Hypothalamus (tissue), 51 donors: ENCODE measurements around the gene S100A3.
"Not testable (repeated sequence)": the region's sequence is repeated elsewhere in the genome, so short reads cannot be mapped to it uniquely, and the experiment has no call there.

ENCODE experiments used
- DNase-seq, 51 donors: peaks; one replicate each; lab custom pipeline; 2025; lab: John Stamatoyannopoulos, UW

The S100A3 gene

GRCh38 chr1:153536012-153536670 is 12.9 kb downstream of the S100A3 start:
- DNase-seq: peak in 44 of 51 donors; percentile 21 to 76 (median 54)

GRCh38 chr1:153535242-153536011 is 13.6 kb downstream of the S100A3 start, which contains the start of gene S100A6:
S100A6 (minus strand) TSS chr1:153535991; CDS start chr1:153535339, 652 bp downstream.
- peak in 26 of 51 donors; percentile 10 to 66 (median 32) for DNase-seq

DNA sequence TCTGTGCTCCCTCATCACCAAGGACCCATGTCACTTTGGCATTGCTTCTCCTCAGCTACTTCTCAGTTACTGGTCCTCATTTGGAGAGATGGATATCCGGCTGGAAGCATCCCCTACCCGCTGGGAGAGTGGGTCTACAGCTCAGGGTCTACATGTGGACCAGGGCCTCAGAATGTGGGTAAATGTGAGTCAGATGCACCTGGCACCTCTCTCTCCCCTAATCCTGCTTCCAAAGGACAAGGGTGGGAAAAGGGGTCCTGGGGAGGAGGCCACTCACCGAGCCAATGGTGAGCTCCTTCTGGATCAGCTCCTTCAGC is 14.2 kb downstream of the S100A3 start:
- DNase-seq: peak in 1 of 51 donors; percentile 38

DNA sequence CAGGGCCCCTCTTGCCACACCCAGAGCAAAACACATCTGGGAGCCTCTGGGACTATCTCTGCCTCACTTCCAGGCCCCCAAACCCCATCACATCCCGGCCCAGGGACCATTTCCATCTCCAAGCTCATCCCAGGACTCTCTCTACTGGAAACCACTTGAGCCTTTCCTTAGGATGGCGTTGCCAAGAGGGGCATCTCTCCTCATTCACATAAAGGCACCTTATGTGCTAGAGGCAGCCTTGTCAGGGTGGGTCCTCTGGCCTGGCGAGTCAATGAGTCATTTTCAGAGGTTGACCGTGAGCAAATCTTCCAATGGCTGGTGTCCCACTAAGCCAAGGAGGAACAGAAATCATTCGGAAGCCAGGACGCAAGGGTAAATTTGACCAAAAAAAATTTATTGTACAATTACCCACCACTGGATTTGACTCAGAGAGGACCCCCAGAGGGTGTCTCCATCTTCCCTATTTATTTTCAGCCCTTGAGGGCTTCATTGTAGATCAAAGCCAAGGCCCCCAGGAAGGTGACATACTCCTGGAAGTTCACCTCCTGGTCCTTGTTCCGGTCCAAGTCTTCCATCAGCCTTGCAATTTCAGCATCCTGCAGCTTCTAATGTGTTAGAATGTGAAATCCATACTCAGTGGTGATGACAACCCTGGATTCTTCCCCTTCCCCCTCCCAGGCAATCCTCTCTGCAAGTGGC is 14.7 kb downstream of the S100A3 start:
- DNase-seq: no peak

- DNase-seq: peak in 10 of 51 donors; percentile 9 to 61 (median 39)
Observed at GRCh38 chr1:153533689-153534201, 15.3 kb downstream of the S100A3 start.

GRCh38 chr1:153532769-153533599 is 16.1 kb downstream of the S100A3 start:
- peak in 48 of 51 donors; percentile 20 to 83 (median 66) for DNase-seq

- DNase-seq: no peak
Observed at GRCh38 chr1:153532181-153532580, 16.9 kb downstream of the S100A3 start.

- no peak for DNase-seq
Observed at GRCh38 chr1:153531638-153532037, 17.4 kb downstream of the S100A3 start.

DNA sequence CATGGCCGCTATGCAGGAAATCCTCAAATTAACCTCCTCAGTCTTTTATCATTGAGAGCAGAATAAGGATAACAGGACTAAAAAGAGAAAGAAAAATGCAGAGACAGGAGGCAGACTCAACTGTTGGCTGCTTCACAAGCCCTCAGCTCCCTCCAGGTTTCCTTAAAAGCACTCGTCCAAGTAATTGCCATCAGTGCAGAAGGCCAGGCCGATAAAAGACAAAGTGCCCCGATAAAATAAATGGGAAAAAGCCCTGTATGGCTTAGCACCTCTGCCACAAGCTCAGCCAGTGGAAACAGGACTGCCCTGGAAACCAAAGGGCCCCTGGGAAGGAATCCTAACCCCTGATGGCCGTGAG is 21.4 kb downstream of the S100A3 start:
- no peak for DNase-seq

GRCh38 chr1:153527023-153527682 is 21.9 kb downstream of the S100A3 start:
- no peak for DNase-seq

DNA sequence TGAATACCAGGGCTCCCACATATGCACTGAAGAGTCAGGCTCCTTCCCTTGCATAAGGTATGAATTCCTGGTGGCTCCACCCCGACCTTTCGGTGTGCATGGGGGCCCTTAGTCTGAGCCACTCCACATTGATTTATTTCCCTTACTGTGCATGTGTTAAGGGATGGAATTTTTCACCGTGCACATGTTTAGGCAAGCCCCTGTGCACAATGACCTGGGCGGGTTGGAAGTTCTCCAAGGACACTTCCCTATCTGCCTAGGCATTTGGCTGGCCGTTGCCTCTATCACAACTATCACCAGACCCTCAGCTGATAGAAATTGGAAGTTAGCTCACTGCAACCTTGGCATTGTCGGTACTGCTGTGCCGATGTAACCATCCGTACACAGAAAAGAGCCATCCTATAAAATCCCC is 22.9 kb downstream of the S100A3 start:
- no peak for DNase-seq

GRCh38 chr1:153525088-153525728 is 23.9 kb downstream of the S100A3 start:
- no peak for DNase-seq

- DNase-seq: not testable (repeated sequence)
Observed at GRCh38 chr1:153522353-153523048, 26.6 kb downstream of the S100A3 start.

DNA sequence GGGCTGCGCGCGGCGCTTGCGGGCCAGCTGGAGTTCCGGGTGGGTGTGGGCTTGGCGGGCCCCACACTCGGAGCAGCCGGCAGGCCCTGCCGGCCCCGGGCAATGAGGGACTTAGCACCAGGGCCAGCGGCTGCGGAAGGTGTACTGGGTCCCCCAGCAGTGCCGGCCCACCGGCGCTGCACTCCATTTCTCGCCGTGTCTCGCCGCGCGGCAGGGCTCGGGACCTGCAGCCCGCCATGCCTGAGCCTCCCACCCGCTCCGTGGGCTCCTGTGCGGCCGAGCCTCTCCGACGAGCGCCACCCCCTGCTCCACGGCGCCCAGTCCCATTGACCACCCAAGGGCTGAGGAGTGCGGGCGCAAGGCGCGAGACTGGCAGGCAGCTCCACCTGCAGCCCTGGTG is 27.2 kb downstream of the S100A3 start:
- DNase-seq: not testable (repeated sequence)

- no peak for DNase-seq
Observed at GRCh38 chr1:153520818-153521476, 28.1 kb downstream of the S100A3 start.

DNA sequence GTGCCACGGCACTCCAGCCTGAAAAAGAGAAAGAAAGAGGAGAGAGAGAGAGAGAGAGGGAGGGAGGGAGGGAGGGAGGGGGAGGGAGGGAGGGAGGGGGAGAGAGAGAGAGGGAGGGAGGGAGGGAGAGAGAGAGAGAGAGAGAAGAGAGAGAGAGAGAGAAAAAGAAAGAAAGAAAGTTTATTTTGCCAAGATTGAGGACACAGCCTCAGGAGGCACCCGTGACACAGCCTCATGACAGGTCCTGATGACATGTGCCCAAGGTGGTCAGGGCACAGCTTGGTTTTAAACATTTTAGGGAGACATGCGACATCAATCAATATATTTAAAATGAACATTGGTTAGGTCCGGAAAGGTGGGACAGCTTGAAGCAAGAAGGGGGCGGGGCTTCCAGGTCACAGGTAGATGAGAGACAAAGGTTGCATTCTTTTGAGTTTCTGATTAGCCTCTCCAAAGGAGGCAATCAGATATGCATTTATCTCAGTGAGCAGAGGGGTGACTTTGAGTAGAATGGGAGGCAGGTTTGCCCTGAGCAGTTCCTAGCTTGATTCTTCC is 28.8 kb downstream of the S100A3 start:
- not testable (repeated sequence) for DNase-seq

DNA sequence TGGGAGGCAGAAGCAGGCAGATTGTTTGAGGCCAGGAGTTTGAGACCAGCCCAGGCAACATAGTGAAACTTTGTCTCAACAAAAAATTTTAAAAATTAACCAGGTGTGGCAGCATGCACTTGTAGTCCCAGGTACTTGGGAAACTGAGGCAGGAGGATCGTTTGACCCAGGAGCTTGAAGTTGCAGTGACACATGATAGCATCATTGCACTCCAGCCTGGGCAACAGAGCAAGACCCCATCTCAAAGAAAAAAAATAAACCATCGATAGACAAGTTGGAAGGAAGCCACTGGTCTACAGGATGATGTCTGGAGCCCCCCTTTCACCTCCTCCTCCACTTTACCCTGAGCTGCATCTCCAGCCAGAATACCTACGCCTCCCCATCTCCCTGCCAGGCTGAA is 29.8 kb downstream of the S100A3 start:
- DNase-seq: no peak
